ENCODE data around the gene BAD.
"Not testable (repeated sequence)": the region's sequence is repeated elsewhere in the genome, so short reads cannot be mapped to it uniquely, and the experiment has no call there.

The BAD gene

GRCh38 chr11:64246871-64247728 is 37.4 kb downstream of the BAD start, which contains the start of gene PPP1R14B:
PPP1R14B (minus strand) TSS chr11:64246943; CDS start chr11:64246673, 270 bp downstream.
- DNase-seq (ENCODE audit: extremely low read depth, low read depth): peak; percentile 44
- TF ChIP-seq, protein P1, sequence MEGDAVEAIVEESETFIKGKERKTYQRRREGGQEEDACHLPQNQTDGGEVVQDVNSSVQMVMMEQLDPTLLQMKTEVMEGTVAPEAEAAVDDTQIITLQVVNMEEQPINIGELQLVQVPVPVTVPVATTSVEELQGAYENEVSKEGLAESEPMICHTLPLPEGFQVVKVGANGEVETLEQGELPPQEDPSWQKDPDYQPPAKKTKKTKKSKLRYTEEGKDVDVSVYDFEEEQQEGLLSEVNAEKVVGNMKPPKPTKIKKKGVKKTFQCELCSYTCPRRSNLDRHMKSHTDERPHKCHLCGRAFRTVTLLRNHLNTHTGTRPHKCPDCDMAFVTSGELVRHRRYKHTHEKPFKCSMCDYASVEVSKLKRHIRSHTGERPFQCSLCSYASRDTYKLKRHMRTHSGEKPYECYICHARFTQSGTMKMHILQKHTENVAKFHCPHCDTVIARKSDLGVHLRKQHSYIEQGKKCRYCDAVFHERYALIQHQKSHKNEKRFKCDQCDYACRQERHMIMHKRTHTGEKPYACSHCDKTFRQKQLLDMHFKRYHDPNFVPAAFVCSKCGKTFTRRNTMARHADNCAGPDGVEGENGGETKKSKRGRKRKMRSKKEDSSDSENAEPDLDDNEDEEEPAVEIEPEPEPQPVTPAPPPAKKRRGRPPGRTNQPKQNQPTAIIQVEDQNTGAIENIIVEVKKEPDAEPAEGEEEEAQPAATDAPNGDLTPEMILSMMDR (IDR thresholded peaks at IDR 0.05; ENCODE audit: low read depth, low read length): no peak; the same call in 1 of the 2 replicates

DNA sequence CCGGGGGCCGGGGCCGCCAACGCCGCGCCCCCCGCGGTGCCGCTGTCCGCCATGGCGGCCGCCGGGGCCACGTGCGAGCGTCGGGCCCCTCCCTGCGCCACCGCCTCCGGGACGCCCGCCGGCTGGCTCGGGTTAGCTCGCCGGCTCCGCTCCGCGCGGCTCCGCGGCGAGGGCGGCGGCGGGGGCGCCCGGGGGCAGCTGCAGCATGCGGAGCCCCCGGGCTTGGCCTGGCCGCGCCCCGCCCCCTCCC is 37.9 kb downstream of the BAD start:
- not testable (repeated sequence) for DNase-seq (ENCODE audit: extremely low read depth, low read depth)

- TF ChIP-seq, protein P1 (IDR thresholded peaks at IDR 0.05; ENCODE audit: low read depth, low read length): no peak
- DNase-seq (ENCODE audit: extremely low read depth, low read depth): peak; percentile 49
Measured at GRCh38 chr11:64245797-64246620, 38.5 kb downstream of the BAD start.

DNA sequence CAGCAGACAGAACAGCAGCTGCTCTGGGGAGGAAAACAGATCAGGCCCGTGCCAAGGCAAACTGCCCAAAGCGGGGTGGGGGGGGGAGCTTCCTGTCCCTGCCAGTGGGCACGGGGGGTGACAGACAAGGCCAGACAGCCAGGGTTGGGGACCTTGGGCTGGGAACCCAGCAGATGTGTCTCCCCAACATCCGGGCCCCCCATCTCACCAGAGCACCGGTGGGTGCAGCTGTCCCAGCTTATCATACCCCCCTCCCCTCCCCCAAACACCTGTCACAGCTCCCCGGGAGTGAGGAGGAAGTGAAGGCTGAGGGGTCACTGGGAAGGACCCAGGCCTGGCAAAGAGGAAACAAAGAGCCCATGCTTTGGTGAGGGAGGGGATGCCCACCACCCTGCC is 39.1 kb downstream of the BAD start:
- TF ChIP-seq, protein P1 (IDR thresholded peaks at IDR 0.05; ENCODE audit: low read depth, low read length): no peak
- no peak for DNase-seq (ENCODE audit: extremely low read depth, low read depth)

- no peak for DNase-seq (ENCODE audit: extremely low read depth, low read depth)
- TF ChIP-seq, protein P1 (IDR thresholded peaks at IDR 0.05; ENCODE audit: low read depth, low read length): no peak
Measured at GRCh38 chr11:64244966-64245365, 39.5 kb downstream of the BAD start.

- no peak for DNase-seq (ENCODE audit: extremely low read depth, low read depth)
- TF ChIP-seq, protein P1 (IDR thresholded peaks at IDR 0.05; ENCODE audit: low read depth, low read length): no peak
Measured at GRCh38 chr11:64244107-64244506, 40.4 kb downstream of the BAD start.

DNA sequence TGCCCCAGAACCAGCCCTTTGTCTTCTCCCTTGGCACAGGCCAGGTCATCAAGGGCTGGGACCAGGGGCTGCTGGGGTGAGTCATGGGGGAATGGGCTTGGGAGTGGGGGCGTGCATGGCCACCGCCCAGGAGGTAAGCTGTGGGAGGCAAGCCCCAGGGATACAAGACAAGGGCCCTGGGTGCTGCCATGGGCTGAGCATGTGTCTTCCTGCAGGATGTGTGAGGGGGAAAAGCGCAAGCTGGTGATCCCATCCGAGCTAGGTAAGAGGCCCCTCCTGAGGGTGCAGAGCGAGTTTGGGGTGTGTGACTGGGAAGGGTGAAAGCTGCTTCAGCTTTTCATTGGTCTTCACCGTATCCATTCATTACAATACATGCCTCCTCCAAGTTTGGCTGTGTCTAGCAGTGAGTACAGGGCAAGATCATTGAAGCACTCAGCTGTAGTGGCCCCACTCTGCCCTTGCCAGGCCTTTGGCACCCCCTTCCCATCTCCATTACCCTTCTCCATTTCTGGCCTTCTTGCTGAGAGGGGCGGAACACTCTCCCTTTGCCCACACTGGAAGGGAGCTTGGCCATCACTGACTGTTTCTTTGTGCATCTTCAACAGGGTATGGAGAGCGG is 41.1 kb downstream of the BAD start:
- TF ChIP-seq, protein P1 (IDR thresholded peaks at IDR 0.05; ENCODE audit: low read depth, low read length): no peak
- DNase-seq (ENCODE audit: extremely low read depth, low read depth): no peak
